ENCODE measurements around the gene SLC29A1. TPM values are rescaled to one million over a fixed set of nuclear protein-coding genes. Genes with fewer than 3 reads are reported as not detected.

The SLC29A1 gene
- total RNA-seq, 1 donor from 2014 or later: 24.1 TPM

DNA sequence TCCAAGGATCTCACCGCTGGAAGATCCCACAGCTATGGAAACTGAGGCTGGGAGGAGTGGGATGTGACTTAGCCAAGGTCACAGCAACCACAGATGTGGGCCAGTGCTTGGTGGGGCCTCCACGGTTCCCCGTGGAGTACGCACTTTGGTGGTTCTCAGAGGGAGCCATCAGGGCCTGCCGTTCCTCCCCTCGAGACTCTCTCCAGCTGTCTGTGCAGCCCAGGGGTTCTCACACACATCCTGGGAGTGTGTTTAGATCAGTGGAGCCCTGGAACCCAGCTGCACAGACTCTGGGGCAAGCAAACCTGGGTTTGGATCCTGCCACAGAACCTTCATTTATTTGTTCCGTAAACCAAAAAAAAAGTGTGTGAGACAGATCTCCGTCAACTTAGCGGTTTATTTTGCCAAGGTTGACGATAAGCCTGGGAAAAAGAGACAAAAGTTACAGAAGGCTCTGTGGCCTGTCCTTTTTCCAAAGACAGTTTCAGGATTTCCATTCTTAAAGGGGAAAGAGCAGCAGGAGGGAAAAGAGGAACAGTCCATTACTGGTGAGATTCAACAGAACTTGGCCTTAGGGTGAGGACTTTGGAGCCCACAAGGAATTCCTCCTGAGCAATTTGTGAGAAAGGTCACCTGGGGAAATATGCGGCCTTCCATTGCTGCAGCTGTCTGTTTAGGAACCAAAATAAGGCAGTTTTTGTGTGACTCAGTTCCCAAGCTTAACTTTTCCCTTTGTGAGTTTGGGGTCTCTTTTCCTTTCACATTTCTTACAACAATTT is 20.2 kb upstream of the SLC29A1 start:
- TF ChIP-seq, protein P1, sequence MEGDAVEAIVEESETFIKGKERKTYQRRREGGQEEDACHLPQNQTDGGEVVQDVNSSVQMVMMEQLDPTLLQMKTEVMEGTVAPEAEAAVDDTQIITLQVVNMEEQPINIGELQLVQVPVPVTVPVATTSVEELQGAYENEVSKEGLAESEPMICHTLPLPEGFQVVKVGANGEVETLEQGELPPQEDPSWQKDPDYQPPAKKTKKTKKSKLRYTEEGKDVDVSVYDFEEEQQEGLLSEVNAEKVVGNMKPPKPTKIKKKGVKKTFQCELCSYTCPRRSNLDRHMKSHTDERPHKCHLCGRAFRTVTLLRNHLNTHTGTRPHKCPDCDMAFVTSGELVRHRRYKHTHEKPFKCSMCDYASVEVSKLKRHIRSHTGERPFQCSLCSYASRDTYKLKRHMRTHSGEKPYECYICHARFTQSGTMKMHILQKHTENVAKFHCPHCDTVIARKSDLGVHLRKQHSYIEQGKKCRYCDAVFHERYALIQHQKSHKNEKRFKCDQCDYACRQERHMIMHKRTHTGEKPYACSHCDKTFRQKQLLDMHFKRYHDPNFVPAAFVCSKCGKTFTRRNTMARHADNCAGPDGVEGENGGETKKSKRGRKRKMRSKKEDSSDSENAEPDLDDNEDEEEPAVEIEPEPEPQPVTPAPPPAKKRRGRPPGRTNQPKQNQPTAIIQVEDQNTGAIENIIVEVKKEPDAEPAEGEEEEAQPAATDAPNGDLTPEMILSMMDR (IDR thresholded peaks at IDR 0.05; ENCODE audit: unreplicated experiment): no peak
- Mint-ChIP-seq H3K36me3 (ENCODE audit: insufficient read depth) (no peaks in the 10 kb centered on the region), H3K4me3 (ENCODE audit: low read depth) (no peak overlapping the region), H3K9me3 (ENCODE audit: low read depth) (no peaks in the 10 kb centered on the region), H3K4me1 (ENCODE audit: low read depth) (peaks cover 8% of the 10 kb centered on the region), H3K27me3 (peaks cover 5% of the 10 kb centered on the region), H3K27ac (no peak overlapping the region)
- DNase-seq (ENCODE audit: low spot score, unreplicated experiment): no peak

DNA sequence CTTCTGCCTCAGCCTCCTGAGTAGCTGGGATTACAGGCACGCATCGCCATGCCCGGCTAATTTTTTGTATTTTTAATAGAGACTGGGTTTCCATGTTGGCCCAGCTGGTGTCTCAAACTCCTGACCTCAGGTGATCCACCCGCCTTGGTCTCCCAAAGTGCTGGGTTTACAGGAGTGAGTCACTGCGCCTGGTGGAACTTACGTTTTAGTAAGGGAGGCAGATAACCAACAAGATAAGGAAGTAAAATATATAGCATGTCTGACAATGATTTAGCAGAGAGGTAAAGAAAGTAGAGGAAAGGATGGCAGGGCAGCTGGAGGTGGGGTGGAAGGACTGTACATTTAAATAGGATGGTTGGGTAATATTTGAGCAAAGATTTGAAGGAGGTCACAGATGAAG is 19.4 kb upstream of the SLC29A1 start:
- no peaks in the 10 kb centered on the region for H3K9me3 Mint-ChIP-seq (ENCODE audit: low read depth)
- H3K4me1 Mint-ChIP-seq (ENCODE audit: low read depth): peaks cover 8% of the 10 kb centered on the region
- H3K27ac Mint-ChIP-seq: no peak overlapping the region
- H3K4me3 Mint-ChIP-seq (ENCODE audit: low read depth): no peak overlapping the region
- TF ChIP-seq, protein P1 (IDR thresholded peaks at IDR 0.05; ENCODE audit: unreplicated experiment): no peak
- H3K36me3 Mint-ChIP-seq (ENCODE audit: insufficient read depth): no peaks in the 10 kb centered on the region
- H3K27me3 Mint-ChIP-seq: peaks cover 11% of the 10 kb centered on the region
- DNase-seq (ENCODE audit: low spot score, unreplicated experiment): no peak

- Mint-ChIP-seq H3K4me3 (ENCODE audit: low read depth) (no peak overlapping the region), H3K27ac (no peak overlapping the region), H3K27me3 (peaks cover 11% of the 10 kb centered on the region), H3K9me3 (ENCODE audit: low read depth) (no peaks in the 10 kb centered on the region), H3K36me3 (ENCODE audit: insufficient read depth) (no peaks in the 10 kb centered on the region), H3K4me1 (ENCODE audit: low read depth) (peaks cover 7% of the 10 kb centered on the region)
- TF ChIP-seq, protein P1 (IDR thresholded peaks at IDR 0.05; ENCODE audit: unreplicated experiment): no peak
- DNase-seq (ENCODE audit: low spot score, unreplicated experiment): no peak
Measured at GRCh38 chr6:44207966-44208365, 15.4 kb upstream of the SLC29A1 start.

GRCh38 chr6:44211284-44211683 is 12.1 kb upstream of the SLC29A1 start:
- no peaks in the 10 kb centered on the region for H3K4me1 Mint-ChIP-seq (ENCODE audit: low read depth)
- peaks cover 9% of the 10 kb centered on the region for H3K27me3 Mint-ChIP-seq
- TF ChIP-seq, protein P1 (IDR thresholded peaks at IDR 0.05; ENCODE audit: unreplicated experiment): no peak

DNA sequence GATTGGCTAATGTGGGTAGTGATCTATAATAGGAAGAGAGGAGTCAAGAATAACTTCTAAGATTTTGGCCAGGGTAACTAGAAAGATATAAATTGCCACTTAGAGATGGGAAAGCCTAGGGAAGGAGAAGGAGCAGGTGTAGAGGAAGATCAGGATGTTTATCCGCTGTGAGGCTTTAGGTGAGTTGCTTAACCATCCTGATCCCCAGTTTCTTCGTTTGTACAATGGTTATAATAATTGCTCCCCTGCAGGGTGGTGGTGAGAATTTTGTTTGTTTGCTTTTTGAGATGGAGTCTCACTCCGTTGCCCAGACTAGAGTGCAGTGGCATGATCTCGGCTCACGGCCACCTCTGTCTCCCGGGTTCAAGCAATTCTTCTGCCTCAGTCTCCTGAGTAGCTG is 9.1 kb upstream of the SLC29A1 start:
- peaks cover 12% of the 10 kb centered on the region for H3K4me1 Mint-ChIP-seq (ENCODE audit: low read depth)
- H3K9me3 Mint-ChIP-seq (ENCODE audit: low read depth): no peaks in the 10 kb centered on the region
- no peak overlapping the region for H3K4me3 Mint-ChIP-seq (ENCODE audit: low read depth)
- H3K36me3 Mint-ChIP-seq (ENCODE audit: insufficient read depth): no peaks in the 10 kb centered on the region
- TF ChIP-seq, protein P1 (IDR thresholded peaks at IDR 0.05; ENCODE audit: unreplicated experiment): no peak
- no peak overlapping the region for H3K27ac Mint-ChIP-seq
- no peak for DNase-seq (ENCODE audit: low spot score, unreplicated experiment)
- peaks cover 19% of the 10 kb centered on the region for H3K27me3 Mint-ChIP-seq

More at GRCh38 chr6:44211284-44211683, 12.1 kb upstream of the SLC29A1 start:
- H3K27ac Mint-ChIP-seq: no peak overlapping the region
- H3K9me3 Mint-ChIP-seq (ENCODE audit: low read depth): no peaks in the 10 kb centered on the region
- DNase-seq (ENCODE audit: low spot score, unreplicated experiment): no peak
- H3K36me3 Mint-ChIP-seq (ENCODE audit: insufficient read depth): no peaks in the 10 kb centered on the region
- H3K4me3 Mint-ChIP-seq (ENCODE audit: low read depth): no peak overlapping the region
